GM19467 (cell line): ENCODE measurements around the gene RNF148.
"Not testable (repeated sequence)": the region's sequence is repeated elsewhere in the genome, so short reads cannot be mapped to it uniquely, and the experiment has no call there.

ENCODE experiments used
- ATAC-seq: cut with Tn5 transposase; IDR thresholded peaks from one replicate; pipeline ENCODE4 v1.9.1; 2021; ENCODE audit warnings: mild to moderate bottlenecking, moderate library complexity; ENCODE audit not compliant: unreplicated experiment

RNF148 gene

DNA sequence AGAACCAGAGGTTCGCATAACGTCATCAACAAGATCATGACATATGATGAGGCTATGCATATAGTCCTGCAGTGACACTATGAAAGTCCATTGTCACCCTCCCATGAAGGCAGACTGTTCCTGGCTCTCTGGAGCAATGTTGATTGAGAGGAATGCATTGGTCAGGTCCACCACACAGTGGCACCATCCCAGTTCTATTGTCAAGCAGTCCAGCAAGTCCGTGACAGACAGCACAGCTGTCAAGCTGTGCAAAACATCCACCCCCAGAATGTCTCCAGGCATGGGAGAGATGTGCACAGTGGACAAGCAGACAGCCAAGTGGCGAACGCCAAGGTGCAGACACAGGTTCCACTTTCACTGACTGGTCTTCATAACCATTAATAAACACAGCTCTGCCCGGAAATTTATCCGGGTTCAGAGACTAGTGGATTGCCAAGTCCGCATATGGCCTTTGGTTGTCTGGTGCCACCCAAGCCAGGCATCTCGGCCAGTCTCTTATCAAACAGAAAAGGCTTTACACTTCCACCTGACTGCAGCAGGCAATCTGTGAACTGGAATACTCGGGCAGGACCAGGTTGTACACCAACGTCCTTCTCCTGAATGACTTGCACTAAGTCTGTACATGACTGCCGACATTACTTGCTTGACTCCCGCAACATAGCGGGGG lies 11.0 kb downstream of the RNF148 start:
- no peak for ATAC-seq

DNA sequence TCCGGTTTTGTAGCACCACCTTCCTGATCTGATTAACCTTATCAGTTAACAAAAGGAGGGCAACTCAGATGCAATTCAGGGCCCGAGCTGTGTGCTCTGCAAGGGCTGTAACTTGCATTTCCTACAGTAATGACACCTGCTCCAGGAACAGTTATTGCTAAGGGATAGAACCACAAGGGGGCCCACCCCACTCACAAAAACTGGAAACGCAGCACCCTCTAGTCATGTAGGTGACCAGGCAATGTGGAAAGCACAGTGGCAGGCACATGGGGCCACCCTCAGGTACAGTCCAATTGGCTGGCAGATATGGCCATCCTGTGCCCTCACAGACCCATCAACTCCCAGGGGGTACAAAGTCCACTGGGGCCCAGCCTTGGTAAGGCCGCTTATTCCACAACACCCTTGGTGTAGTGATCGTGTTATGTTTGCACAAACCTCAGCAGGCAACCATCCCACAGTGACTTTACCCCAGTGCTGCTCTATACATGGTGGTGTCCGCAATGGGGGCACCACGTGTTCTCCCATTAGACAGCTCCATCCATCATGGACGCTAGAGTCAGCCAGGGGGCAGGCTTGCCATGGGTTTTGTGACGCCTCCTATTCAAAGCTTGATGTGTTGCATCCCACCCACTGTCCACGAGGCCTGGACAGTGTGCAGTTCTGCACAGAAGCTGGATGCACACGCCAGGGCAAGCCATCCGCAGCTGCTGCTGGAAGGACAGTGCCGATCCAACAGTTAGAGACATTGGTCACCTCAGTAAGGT lies 13.2 kb downstream of the RNF148 start:
- no peak for ATAC-seq

DNA sequence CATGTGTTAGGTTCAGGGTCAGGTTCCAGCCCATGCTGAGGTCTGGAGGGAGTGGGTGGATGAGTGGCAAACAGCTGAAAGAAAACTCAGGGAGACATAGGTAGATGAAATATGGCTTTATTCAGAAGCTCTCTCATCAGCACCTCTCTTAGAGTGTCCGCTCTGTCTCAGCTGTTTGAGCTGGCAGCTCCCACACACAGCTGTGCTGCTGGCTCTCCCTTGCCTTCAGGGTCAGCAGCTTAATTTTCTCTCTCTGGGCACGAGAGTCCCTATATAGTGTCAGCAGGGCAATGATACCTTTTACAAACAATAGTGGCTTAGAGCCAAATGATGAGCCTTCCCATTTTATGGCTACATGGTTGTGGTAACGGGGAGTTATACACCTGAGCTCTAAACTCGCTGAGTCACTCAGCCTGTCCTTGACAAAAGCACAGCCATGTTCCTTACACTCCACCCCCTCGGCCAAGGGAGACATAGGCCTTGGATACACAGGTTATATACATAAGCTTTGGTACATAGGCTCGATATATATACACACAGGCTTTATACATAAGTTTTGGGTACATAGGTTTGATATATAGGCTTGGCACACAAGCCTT lies 14.2 kb downstream of the RNF148 start:
- ATAC-seq: no peak

DNA sequence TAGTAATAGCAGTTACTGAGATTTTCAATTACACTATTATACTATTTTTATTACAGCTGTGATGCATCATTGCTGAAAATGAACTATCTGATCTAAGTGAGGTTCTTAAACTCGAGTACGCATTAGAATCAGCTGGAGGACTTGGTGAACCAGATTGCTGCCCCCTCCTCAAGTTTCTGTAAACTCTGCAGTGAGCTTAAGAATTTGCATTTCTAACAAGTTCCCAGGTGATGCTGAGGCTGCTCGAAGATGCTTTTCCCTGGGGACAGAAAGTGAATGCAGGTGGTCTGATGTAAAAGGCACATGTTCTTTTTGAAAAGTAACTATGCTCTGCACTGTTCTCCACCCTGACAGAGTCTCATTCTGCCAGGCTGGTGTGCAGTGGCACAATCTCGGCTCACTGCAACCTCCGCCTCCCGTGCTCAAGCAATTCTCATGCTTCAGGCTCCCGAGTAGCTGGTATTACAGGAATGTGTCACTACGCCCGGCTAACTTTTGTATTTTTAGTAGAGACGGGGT lies 16.3 kb downstream of the RNF148 start:
- no peak for ATAC-seq

DNA sequence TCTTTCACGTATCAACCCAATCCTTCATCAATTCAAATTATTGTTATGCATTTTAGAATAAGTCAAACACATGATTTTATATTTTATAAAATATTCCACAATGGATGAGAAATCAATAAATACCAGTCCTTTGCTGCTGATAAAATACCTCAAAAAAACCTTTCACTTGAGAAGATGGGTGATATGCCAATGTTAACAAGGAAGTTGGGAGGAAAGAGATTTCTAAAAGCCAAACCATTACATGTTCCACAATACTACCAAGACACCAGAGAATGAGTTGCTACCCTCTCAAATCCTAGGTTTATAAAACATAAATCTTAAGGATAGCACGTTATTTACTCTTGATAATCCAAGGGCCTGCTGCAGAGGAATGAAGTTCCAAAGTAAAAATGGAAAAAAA lies 18.2 kb downstream of the RNF148 start:
- no peak for ATAC-seq

DNA sequence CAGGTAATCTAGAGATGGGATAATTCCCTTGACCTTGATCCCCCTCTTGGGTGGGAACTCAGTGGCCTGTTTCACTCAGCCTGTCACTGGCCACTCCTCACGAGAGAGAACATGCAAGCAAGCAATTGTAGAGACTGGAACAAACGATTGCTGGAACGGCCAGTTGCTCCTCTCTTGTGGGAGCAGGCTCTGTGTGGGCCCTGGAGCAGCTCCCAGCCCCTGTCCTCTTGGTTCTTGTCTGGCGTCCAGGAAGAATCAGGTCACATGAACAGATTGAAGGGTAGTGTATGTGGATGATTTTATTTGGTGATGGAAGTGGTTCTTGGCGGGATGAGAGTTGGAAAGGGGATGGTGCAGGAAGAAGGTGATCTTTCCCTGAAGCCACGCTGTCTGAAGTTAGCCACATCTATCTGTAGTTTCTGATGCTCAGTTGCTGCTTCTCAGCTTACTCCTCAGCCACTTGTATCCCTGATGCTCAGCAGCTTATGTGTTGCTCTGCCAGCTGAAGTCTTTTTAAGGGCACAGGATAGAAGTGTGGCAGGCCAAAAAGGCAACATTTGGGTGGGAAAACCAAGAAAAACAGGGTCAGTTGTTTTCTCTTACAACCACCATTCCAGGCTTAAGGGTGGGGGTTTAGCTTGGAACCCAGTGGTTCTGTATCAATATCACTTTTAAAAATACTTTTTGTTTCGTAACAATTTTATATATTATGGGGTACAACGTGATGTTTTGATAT lies 19.7 kb downstream of the RNF148 start:
- no peak for ATAC-seq

DNA sequence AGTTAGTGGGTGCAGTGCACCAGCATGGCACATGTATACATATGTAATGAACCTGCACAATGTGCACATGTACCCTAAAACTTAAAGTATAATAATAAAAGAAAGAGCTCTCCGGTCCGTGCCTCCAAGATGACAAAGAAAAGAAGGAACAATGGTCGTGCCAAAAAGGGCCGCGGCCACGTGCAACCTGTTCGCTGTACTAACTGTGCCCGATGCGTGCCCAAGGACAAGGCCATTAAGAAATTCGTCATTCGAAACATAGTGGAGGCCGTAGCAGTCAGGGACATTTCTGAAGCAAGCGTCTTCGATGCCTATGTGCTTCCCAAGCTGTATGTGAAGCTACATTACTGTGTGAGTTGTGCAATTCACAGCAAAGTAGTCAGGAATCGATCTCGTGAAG lies 21.5 kb downstream of the RNF148 start:
- not testable (repeated sequence) for ATAC-seq

DNA sequence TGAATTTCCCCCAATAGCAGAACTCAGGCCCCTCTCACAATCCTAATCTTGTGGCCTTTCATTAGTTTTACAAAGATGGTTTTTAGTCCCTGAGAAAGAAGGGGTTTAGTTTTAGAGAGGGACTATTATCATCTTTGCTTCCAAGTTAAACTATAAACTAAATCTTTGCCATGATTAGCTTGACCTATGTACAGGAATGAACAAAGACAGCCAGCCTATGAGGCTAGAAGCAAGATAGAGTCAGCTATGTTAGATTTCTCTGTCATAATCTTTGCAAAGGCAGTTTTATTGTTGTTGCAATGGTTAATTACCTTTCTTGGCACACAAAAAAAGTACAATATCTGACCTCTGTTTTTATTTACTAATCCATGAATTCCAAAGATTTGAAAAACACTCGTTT lies 22.9 kb downstream of the RNF148 start:
- ATAC-seq: no peak

DNA sequence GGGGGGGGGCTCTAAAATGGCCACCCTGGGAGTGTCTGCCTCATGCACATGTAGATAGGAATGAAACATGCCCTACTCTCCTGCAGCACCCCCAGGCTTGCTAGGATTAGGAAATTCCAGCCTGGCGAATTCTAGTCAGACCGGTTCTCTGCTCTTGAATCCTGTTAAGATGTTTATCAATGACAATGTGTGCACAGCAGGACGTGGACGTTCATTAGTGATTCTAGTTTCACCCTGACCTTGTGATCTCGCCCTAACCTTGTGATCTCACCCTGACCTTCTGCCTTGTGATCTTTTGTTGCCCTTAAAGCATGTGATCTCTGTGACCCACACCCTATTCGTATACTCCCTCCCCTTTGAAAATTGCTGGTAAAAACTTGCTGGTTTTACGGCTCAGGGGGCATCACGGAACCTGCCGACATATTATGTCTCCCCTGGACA lies 23.4 kb downstream of the RNF148 start:
- ATAC-seq: not testable (repeated sequence)

DNA sequence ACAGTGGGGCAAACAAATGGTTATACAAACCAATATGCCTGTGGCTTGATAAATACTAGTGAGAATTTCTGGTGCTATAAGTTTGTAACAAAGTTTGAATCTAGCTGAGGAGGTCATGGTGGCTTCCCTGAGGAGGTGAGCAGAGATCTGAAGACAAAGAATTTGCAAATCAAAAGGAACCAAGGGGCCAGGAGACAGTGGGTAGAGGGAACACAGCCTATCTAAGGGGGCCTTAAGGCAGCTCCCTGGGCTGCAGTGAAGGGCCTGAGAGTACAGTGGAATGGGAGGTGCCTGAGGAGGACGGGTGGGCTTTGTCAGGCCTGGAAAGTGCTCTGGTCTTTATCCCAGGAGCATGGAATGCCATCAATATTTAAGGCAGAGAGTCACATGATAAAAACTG lies 25.6 kb downstream of the RNF148 start:
- ATAC-seq: no peak

DNA sequence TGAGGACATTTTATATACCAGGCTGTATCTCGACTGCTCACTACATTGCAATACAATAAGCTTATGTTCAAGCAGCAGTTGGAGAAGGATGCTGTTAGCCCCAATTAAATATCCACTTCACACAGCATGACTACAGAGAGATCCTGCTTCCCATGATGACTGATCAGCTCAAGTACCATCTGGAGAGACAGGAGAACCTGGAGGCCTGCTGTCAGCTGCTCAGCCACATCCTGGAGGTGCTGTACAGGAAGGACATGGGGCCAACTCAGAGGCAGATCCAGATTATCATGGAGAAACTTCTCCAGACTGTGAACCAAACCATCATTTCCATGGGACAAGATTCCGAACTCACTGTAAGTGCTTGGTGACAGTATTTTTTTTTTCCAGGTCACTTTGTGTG lies 26.3 kb downstream of the RNF148 start:
- ATAC-seq: no peak

DNA sequence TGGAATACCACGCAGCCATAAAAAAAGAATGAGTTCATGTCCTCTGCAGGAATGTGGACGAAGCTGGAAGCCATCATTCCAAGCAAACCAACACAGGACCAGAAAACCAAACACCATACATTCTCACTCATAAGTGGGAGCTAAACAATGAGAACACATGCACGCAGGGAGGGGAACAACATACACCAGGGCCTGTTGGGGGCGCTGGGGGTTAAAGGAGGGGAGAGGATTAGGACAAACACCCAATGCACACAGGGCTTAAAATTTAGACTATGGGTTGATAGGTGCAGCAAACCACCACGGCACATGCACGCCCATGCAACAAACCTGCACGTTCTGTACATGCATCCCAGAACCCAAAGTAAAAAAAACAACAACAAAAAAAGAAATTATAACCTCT lies 27.1 kb downstream of the RNF148 start:
- no peak for ATAC-seq

DNA sequence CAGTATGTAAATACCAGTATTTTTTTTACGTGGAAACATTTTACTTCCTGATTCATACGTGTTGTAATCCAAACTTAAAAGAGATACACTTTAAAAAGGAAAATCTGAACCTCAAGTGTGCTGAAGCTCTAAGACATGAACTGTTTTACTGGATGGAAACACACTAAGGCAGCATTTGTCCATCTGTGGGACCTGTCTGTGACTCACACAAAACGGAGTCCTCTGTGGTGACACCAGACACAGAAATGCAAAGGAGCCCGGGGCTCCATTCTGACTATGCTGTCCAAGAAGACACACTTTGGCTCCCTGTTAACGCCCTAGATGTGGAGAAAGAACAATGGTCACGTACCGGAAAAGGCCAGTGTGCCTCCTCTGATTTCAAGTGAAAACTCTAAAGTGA lies 27.7 kb downstream of the RNF148 start:
- ATAC-seq: no peak

DNA sequence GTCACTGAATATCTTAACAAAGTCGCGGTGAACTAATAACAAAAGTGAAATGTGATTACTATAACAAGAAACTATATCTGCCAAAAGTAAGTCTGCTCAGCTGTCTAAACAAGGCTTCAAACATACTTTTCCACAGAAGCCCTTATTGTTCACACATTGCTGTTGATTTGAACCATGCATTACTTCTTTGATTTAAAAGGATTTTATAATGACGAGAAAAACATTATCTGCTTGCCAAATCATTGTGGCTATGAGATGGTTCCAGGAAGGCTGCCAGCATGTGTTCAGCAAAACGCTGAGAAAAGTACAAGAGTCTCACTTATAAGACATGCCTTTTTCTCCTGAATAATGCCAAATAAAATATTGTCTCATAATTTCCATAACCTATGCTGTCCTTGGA lies 28.2 kb downstream of the RNF148 start:
- ATAC-seq: no peak

DNA sequence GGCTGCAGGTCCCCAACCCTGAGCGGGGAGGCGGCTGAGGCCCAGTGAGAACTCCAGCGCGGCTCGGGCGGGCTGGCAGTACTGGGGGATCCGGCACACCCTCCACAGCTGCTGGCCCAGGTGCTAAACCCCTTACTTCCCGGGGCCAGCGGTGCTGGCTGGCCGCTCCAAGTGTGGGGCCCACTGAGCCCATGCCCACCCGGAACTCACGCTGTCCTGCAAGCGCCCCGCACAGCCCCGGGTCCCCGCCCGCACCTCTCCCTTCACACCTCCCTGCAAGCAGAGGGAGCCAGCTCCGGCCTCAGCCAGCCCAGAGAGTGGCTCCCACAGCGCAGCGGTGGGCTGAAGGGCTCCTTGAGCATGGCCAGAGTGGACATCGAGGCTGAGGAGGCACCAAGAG lies 28.8 kb downstream of the RNF148 start:
- no peak for ATAC-seq

DNA sequence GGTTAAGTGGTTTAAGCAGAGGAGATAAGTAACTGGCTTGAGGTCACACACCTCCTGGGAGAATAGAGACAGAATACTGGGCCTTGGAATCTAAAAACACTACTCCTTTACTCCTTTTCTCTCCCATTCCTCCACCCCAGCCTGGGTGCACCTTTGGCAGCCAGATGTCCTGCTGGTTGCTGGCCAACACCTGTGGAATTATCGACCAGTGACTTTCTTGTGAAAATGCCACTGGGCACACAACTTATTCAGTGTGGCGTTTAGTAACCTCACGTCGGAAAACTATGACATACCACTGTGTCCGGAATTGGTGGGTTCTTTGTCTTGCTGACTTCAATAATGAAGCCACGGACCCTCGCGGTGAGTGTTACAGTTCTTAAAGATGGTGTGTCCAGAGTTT lies 30.2 kb downstream of the RNF148 start:
- no peak for ATAC-seq

DNA sequence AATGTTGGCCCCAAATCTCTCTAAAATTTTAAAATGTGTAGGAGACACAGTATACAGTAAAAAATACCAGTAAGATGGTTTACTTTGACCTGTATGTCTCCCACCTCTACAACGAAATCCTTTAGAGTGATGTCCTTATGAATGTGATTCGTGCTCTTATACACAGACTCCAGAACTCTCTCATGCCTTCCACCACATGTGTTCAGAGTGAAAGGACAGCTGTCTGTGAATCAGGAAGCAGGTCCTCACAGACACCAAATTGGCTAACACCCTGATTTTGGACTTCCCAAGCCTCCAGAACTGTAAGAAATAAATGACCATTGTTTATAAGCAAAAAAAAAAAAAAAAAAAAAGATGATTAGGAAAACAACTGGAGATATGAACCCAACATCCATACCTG lies 39.0 kb downstream of the RNF148 start:
- no peak for ATAC-seq

DNA sequence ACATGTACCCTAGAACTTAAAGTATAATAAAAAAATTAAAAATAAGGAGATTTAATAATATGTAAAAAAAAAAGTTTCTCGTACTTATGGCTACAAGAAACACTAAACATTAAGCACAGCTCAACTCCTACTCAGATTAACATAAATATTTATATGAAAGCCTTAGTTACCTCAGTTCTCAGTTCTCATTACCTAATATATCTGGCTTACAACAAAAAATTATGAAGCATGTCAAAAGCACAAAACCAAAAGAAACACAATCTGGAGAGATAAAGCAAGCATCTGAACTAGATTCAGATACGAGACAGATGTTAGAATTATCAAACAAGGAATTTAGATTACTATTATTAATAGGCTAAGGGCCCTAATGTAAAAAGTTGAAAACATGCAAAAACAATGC lies 43.9 kb downstream of the RNF148 start:
- no peak for ATAC-seq

DNA sequence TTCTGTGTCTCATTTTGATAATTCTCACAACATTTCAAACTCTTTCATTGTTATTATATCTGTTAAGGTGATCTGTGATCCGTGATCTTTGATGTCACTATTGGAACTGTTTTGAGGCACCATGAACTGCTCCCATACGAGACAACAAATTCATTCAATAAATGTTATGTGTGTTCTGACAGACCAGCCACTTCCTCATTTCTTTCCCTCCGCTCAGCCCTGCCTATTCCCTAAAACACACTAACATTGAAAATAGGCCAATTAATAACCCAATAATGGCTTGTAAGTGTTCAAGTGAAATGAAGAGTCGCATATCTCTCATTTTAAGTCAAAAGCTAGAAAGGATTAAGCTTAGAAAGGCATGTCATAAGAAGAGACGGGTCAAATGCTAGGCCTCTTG lies 49.0 kb downstream of the RNF148 start:
- no peak for ATAC-seq

DNA sequence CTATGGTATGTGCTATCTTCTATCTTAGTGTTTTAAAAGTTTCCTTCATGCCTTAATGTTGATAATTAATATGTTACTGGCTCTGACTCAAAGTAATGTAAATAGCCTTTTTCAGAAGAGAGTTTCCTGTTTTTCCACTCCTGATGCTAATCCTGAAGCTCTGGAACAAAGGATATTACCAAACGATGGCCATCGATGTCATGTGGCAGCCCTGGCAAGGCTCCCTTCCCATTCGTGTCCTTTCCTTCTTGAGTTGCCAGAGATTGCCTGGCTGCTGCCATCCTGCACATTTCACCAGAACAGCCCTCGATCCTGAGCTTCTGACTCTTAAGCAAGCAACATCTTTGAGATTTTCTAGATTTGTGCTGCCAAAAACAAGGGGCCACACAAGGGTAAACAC lies 49.8 kb downstream of the RNF148 start:
- no peak for ATAC-seq
